ENCODE results near the gene MT1B.

GRCh38 chr16:56613706-56614105 is 38.0 kb upstream of the MT1B start:
- TF ChIP-seq POLR2AphosphoS5 (IDR thresholded peaks at IDR 0.05; ENCODE audit: low read depth, low read length) (no peak), TAF1 (IDR thresholded peaks at IDR 0.05; ENCODE audit: borderline replicate concordance, insufficient read depth, low read length) (no peak)
